IMR-90 (cell line): ENCODE measurements around the gene ZNHIT1. TPM values are rescaled to one million over a fixed set of nuclear protein-coding genes. Genes with fewer than 3 reads are reported as not detected.

Source experiments
- ATAC-seq: fragments of 200-7000 bp; cut with Tn5 transposase; 2 replicates; pipeline ENCODE4 v1.9.1; 2020; ENCODE audit warnings: low read depth, mild to moderate bottlenecking, moderate library complexity
- BruUV-seq: library from RNA; stranded (reverse); fragments of 400-500 nt; replicated peaks from 2 replicates; lab custom pipeline; 2021; lab: Mats Ljungman, UMichigan
- CTCF ChIA-PET: fragments of 300-600 bp; formaldehyde crosslinking; extraction: SDS; loops from one replicate; lab custom pipeline; 2021; ENCODE audit warnings: antibody characterized with exemption; lab: Yijun Ruan, JAX
- POLR2A ChIA-PET: fragments of 300-600 bp; sonication (Branson Sonifier 250); formaldehyde crosslinking; loops from one replicate; lab custom pipeline; 2022; ENCODE audit warnings: antibody characterized with exemption; ENCODE audit not compliant: unreplicated experiment; lab: Charles Lee
- DNase-seq: peaks from one replicate; pipeline ENCODE4 v3.0.0; 2013
- H2AFZ ChIP-seq: replicated peaks from 2 replicates; pipeline ENCODE3; 2013; ENCODE audit warnings: low read length, mild to moderate bottlenecking; ENCODE audit not compliant: poor library complexity
- H2AK5ac ChIP-seq: 2 replicates; pipeline ENCODE4 v1.6.1; 2013; ENCODE audit warnings: low read depth, low read length, inconsistent platforms
- H2AK9ac ChIP-seq: replicated peaks from 2 replicates; pipeline ENCODE3; 2013; ENCODE audit warnings: mild to moderate bottlenecking, low read depth, low read length, moderate library complexity; ENCODE audit not compliant: poor library complexity
- H2BK120ac ChIP-seq: 2 replicates; pipeline ENCODE4 v1.6.1; 2013; ENCODE audit warnings: low read depth, low read length, inconsistent platforms
- H2BK15ac ChIP-seq: 3 replicates; pipeline ENCODE4 v1.6.1; 2013; ENCODE audit warnings: low read depth, low read length, inconsistent platforms
- H2BK20ac ChIP-seq: 2 replicates; pipeline ENCODE4 v1.6.1; 2013; ENCODE audit warnings: low read depth, mild to moderate bottlenecking, inconsistent platforms, low read length, moderate library complexity
- H2BK5ac ChIP-seq: 2 replicates; pipeline ENCODE4 v1.6.1; 2013; ENCODE audit warnings: mild to moderate bottlenecking, low read depth, low read length, inconsistent platforms; ENCODE audit not compliant: poor library complexity, severe bottlenecking
- H3K14ac ChIP-seq: replicated peaks from 2 replicates; pipeline ENCODE4 v1.6.1; 2013; ENCODE audit warnings: low read depth, low read length, inconsistent platforms
- H3K18ac ChIP-seq: 2 replicates; pipeline ENCODE4 v1.6.1; 2013; ENCODE audit warnings: low read depth, low read length, control low read depth
- H3K23ac ChIP-seq: 2 replicates; pipeline ENCODE4 v1.6.1; 2013; ENCODE audit warnings: low read depth, low read length, inconsistent platforms
- H3K27ac ChIP-seq: 2 replicates; pipeline ENCODE4 v1.5.1; 2013; ENCODE audit warnings: mild to moderate bottlenecking, control low read depth, low read length; ENCODE audit not compliant: insufficient read depth
- H3K27me3 ChIP-seq: 2 replicates; pipeline ENCODE4 v1.6.1; 2013; ENCODE audit warnings: low read length; ENCODE audit not compliant: control insufficient read depth, insufficient read depth
- H3K36me3 ChIP-seq: 2 replicates; pipeline ENCODE4 v1.6.1; 2013; ENCODE audit warnings: low read length, mixed read lengths; ENCODE audit not compliant: control insufficient read depth, insufficient read depth
- H3K4ac ChIP-seq: 2 replicates; pipeline ENCODE4 v1.6.1; 2013; ENCODE audit warnings: low read depth, low read length, inconsistent platforms
- H3K4me1 ChIP-seq: 2 replicates; pipeline ENCODE4 v1.6.1; 2013; ENCODE audit warnings: low read length, mixed read lengths; ENCODE audit not compliant: control insufficient read depth, insufficient read depth
- H3K4me2 ChIP-seq: 2 replicates; pipeline ENCODE4 v1.6.1; 2013; ENCODE audit warnings: low read depth, mild to moderate bottlenecking, control low read depth, low read length, moderate library complexity
- H3K4me3 ChIP-seq: 2 replicates; pipeline ENCODE4 v1.5.1; 2013; ENCODE audit warnings: low read depth, mild to moderate bottlenecking, control low read depth, low read length, moderate library complexity; ENCODE audit not compliant: insufficient read depth
- H3K56ac ChIP-seq: 2 replicates; pipeline ENCODE4 v1.6.1; 2013; ENCODE audit warnings: low read length, inconsistent platforms; ENCODE audit not compliant: insufficient read depth; ENCODE audit errors: extremely low read depth
- H3K79me1 ChIP-seq, 2 experiments: 2 replicates each; pipeline ENCODE4 v1.6.1; 2013; ENCODE audit warnings: low read length in 2 of 2, inconsistent platforms in 1 of 2, low read depth in 1 of 2
- H3K9ac ChIP-seq: 2 replicates; pipeline ENCODE4 v1.6.1; 2013; ENCODE audit warnings: low read depth, low read length, control low read depth
- H3K9me1 ChIP-seq: 2 replicates; pipeline ENCODE4 v1.6.1; 2013; ENCODE audit warnings: low read length, inconsistent platforms; ENCODE audit not compliant: insufficient read depth
- H3K9me3 ChIP-seq: 2 replicates; pipeline ENCODE4 v1.6.1; 2013; ENCODE audit warnings: low read length; ENCODE audit not compliant: control insufficient read depth, insufficient read depth
- H4K20me1 ChIP-seq: 2 replicates; pipeline ENCODE4 v1.6.1; 2013; ENCODE audit warnings: low read length, inconsistent platforms; ENCODE audit not compliant: insufficient read depth
- H4K5ac ChIP-seq: 2 replicates; pipeline ENCODE4 v1.6.1; 2013; ENCODE audit warnings: mild to moderate bottlenecking, low read depth, low read length, control low read depth
- H4K8ac ChIP-seq, 2 experiments: 2 replicates each; pipeline ENCODE4 v1.6.1; 2013; ENCODE audit warnings: low read depth in 2 of 2, low read length in 2 of 2, control low read depth in 1 of 2, inconsistent platforms in 1 of 2
- H4K91ac ChIP-seq: 2 replicates; pipeline ENCODE4 v1.6.1; 2013; ENCODE audit warnings: low read depth, low read length, inconsistent platforms; ENCODE audit not compliant: insufficient read depth
- MAZ ChIP-seq: IDR thresholded peaks from 2 replicates; pipeline ENCODE4 v1.6.1; 2012; ENCODE audit warnings: low read depth, mild to moderate bottlenecking, low read length, improper control_type of control experiment, moderate library complexity, borderline replicate concordance
- MXI1 ChIP-seq: IDR thresholded peaks from 2 replicates; pipeline ENCODE4 v1.6.1; 2012; ENCODE audit warnings: low read depth, mild to moderate bottlenecking, low read length, moderate library complexity, borderline replicate concordance
- NFE2L2 ChIP-seq: fragments of 150-350 bp; IDR thresholded peaks from 2 replicates; pipeline ENCODE4 v1.6.1; 2016; ENCODE audit warnings: low read depth, mild to moderate bottlenecking, low read length
- RAD21 ChIP-seq: IDR thresholded peaks from 2 replicates; pipeline ENCODE4 v1.6.1; 2012; ENCODE audit warnings: low read length, improper control_type of control experiment
- RCOR1 ChIP-seq: IDR thresholded peaks from 2 replicates; pipeline ENCODE4 v1.6.1; 2012; ENCODE audit warnings: mild to moderate bottlenecking, low read length, improper control_type of control experiment; ENCODE audit not compliant: insufficient replicate concordance
- WGBS, 2 experiments: methylation state at CpG; one replicate each; pipeline versions ENCODE4 v1.1.5 to v1.1.7; 2013; ENCODE audit warnings: missing lambda C conversion rate in 2 of 2; ENCODE audit not compliant: insufficient read length in 1 of 2; ENCODE audit errors: extremely low coverage in 2 of 2; 5-methylcytosine and 5-hydroxymethylcytosine counted together
- dilution Hi-C: fragments of 300-500 bp; cut with HindIII; formaldehyde crosslinking; loops from one replicate; pipeline ENCODE4 v1.14.3; 2018; ENCODE audit warnings: low sequenced_read_pairs; ENCODE audit not compliant: unreplicated experiment
- in situ Hi-C: fragments of 300-500 bp; cut with MboI; formaldehyde crosslinking; loops from 3 replicates; pipeline ENCODE4 v1.14.3; 2019; ENCODE audit warnings: low sequenced_read_pairs, inconsistent platforms, mixed read lengths
- intact Hi-C: fragments of 100-400 bp; cut with micrococcal nuclease; formaldehyde crosslinking; loops from 2 replicates; pipeline ENCODE4 v1.10.0; 2022
- polyA plus RNA-seq, 3 experiments: library from polyadenylated mRNA; depleted of rRNA; stranded (reverse); fragments of >200 nt; gene quantifications; 2 replicates each; pipeline ENCODE4 v1.2.3, GENCODE V29; 2012; ENCODE audit warnings: low replicate concordance in 1 of 3
- total RNA-seq: library from RNA; depleted of rRNA; stranded (reverse); fragments of >200 nt; gene quantifications from 2 replicates; pipeline ENCODE4 v1.2.3, GENCODE V29; 2012

The ZNHIT1 gene
- total and polyA plus RNA-seq, 2 of the 4 experiments (the other 2 are of a cell fraction), result 31.7 to 47.1 TPM

GRCh38 chr7:101210143-101210542 is 7.8 kb upstream of the ZNHIT1 start:
- Histone ChIP-seq H3K27me3 (no peaks in the 10 kb centered on the region), H2BK20ac (no peak overlapping the region), H3K23ac (no peak overlapping the region), H3K14ac (no peak overlapping the region), H2BK5ac (no peak overlapping the region), H2AFZ (no peak overlapping the region), H2BK120ac (no peak overlapping the region), H2AK5ac (no peak overlapping the region), H3K36me3 (peaks cover 56% of the 10 kb centered on the region), H3K4me3 (no peak overlapping the region), H2BK15ac (no peak overlapping the region), H4K5ac (no peak overlapping the region), H3K18ac (no peak overlapping the region), H3K4ac (no peak overlapping the region), H4K8ac (no peak overlapping the region), H3K27ac (no peak overlapping the region), H3K79me1 (peaks cover 0 to 5% of the 10 kb centered on the region in 2 experiments; a peak in 3 of 4 replicates), H4K20me1 (no peaks in the 10 kb centered on the region; the same call in 1 of the 2 replicates), H4K91ac (no peak overlapping the region), H3K9me3 (no peaks in the 10 kb centered on the region), H3K56ac (no peak overlapping the region), H3K4me1 (no peaks in the 10 kb centered on the region), H3K4me2 (no peak overlapping the region), H3K9ac (no peak overlapping the region), H2AK9ac (no peak overlapping the region), H3K9me1 (no peaks in the 10 kb centered on the region)
- ChIA-PET POLR2A (no interaction called here), CTCF (no interaction called here)
- in situ Hi-C loops, result no loop called here
- dilution Hi-C loops, result no loop called here
- ATAC-seq (no peak), DNase-seq (no peak)
- intact Hi-C loops, result no loop called here
- TF ChIP-seq RCOR1 (no peak), MXI1 (no peak), RAD21 (no peak), NFE2L2 (no peak), MAZ (no peak)
- BruUV-seq, result no TSS peak
- WGBS, 2 experiments, result 98% methylated on average over 11 of the region's 19 CpGs; no CpG with 5 or more reads in 1 of the 2 experiments
